Cerebellar nuclear complex (tissue), 1 donor: ENCODE data around the gene SOBP.

Source experiments
- DNase-seq, 2 experiments: peaks; one replicate each; lab custom pipeline; 2025; lab: John Stamatoyannopoulos, UW

Gene SOBP

DNA sequence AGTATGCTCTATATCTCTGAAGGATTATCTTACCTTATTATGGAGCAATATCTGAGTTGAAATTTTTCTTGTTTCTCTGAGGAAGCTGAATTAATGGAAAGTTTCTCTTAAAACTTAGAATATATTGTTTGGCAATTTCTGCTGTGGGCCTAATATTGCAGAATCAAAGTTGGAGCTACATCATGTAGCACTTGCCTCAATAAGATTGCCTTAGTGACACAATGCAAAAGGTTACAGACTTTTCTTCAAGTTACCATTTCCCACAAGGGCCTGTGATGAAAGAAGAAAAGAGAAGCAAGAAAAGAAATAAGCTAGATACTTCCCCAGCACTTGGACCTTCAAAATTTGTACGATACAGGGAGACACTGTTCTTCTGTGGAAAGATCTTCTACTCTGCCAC lies 151.2 kb downstream of the SOBP start:
- no peak for DNase-seq

DNA sequence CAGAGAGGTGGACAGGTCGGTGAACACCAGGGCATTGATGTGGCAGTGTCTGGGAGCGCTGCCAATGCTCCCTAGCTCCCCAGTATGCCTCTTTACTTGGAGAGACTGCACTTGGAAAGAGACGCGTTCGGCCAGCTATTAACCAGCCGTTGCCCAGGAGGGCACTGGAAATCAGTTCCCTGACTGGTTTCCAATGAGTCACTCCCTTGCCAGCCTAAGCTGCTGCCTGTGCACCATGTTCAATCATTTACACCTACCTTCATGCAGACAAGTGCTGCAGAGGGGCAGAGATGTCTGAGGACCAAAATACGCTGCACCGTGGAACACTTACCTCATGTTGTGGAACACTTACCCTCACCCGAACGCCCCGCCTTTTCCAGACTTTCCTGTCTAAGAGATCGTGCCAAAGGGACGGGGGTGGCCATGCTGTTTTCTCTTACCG lies 151.6 kb downstream of the SOBP start:
- peak in 1 of 2 experiments; percentile 32 for DNase-seq

DNA sequence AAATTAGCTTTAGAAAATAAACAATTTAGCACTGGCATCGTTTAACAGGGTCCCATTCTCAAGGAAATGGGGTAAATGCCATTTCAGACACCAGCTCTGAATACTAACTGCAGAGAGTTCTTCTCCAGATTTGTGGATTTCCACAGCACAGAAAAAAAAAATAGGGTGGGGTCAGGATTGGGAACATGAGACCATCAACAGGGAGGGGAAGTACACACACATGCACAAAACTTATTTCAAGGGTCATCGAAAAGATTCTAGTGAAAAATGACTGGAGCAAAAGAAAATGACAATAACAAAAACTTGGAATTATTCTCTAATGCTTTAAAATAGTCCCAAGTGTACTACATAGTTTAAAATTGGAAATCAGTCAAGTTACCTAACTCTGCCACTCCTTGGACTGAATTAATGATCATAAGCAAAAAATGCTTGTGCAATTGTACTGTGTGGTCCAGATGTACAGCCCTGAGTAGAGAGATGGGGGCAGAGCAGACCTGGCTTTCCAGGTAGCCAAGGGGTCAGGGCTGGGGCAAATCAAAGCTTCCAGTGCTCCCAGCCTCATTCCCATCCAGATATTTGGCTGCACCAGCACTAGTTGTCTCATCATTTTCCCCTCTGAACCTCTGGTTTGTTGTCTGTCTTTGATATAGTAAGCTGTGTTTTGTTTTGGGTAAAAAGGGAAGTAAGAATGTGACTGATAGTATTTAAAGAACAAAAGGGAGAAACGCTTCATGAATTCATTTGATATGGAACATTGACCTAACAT lies 152.4 kb downstream of the SOBP start:
- no peak for DNase-seq

DNA sequence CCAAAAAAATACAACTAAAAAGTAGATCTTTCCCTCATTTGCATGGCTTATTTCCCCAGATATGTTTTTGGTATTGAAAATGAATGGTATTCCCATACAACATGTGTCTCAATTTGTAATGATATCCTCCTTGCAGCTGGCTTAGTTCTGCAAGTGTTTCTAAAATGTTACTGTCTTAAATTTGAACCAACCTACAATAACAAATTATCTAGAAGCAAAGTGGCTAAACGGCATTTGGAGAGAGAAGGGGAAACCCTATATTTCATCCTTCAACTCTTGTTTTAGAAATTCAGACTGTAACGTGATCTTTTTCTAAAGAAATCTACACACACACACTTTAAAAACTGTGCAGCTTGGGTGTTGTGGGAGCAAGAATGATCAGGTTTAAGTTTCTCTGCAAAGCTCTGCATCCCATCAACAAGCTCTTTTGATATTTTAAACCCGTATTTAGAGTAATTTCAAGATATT lies 153.0 kb downstream of the SOBP start:
- DNase-seq, result no peak

DNA sequence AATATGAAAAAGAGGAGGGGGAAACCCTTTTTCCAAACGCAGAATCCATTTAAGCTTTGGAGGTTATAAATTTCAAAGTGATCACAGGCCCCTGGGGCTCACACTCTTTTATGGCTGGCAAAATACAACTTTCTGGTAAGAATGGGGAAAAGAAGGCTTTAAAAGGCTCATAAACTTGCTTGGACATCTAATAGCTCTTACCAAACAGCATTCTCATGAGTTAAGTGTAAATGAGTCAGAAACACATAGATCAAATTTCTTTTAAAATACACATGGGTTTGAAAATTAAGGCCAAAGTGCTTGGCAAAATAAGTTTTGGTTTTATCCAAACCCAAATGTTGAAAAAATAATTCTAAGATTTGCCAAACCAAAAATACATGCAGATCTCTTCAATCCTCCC lies 154.6 kb downstream of the SOBP start:
- DNase-seq, result no peak

DNA sequence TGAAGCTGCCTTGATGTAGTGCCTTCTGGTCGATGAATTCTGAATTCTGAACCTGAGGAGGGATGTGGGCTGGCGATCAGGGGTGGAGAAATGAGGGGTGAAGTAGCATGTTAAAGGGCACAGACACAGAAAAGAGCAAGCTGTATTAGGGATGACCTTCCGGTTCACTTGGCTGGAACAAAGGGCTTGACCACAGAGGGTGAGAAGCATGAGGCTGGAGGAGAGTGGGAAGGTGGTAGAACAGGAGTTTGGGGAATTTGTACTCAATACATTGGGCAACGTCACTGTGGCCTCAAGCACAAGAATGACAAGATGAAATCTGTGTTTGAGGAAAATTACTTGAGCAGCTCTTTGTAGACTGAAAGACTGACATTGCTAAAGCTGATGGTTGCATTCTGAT lies 155.8 kb downstream of the SOBP start:
- no peak for DNase-seq

DNA sequence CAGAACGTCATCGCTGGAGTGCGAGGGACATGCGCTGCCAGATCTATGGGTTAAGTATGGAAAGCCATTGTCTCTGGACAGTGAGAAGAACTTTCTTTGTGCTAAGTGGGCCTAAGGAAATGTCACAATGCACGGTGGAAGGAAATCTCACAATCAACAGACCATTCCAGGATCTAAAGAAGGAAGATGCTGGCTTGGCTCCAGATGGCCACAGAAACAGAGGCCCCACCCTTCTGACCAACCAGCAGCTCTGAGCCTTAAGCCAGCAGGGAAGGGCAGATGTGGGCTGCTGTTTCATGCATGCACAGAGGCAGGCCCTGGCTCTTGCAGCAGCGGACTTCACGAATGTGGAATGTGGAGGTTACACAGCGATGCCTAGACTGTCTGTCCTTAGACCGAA lies 156.3 kb downstream of the SOBP start:
- no peak for DNase-seq

DNA sequence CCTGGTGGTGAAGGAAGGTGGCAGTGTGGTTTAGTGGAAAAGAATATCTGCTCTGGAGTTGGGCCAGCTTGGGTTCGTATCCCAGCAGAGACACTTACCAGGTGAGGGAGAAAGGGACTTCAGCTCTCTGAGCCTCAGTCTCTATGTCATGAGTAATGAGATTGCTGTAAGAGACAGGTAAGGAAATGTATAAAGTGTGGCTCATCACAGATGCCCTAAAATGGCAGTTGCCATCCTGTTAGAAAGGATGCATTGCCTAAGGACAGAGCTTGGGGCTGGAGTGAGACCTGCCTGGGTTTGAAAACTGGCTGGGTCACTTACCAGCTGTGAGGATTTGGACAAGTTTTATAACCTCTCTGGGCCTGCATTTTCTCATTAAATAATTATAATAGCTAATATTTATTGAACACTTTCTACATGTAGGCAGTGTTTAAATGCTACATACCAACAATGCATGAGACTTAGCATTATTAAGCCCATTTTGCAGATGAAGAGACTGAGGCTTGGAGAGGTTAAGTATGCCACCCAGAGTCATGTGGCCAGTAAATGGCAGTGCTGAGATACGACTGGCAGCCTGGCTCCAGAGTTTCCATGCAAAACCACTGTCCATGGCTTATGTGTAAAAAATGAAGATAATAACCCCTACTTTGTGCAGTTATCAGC lies 157.0 kb downstream of the SOBP start:
- no peak for DNase-seq

DNA sequence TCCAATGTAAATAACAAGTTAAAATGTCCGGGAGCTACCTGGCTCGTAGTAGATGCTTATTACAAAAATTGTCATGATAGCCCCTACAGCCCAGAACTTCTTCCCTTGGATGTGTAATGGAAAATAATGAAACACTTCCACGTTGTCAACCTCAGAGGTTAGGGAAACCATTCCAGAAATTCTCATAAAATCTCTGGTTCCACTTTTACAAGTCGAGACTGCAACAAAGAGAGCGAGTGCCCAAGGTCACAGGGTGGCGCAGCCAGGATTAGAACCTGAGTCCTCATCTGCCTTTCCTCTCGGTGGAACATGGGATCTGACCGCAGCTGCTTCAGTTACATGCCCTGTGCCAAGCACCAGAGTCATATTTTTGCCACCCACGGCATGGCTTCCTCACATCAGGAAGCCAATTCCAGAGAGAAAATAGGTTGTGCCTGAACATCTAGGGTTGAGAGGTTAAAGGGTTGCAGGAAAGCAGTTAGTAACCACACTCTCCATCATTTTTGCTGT lies 157.6 kb downstream of the SOBP start:
- no peak for DNase-seq

DNA sequence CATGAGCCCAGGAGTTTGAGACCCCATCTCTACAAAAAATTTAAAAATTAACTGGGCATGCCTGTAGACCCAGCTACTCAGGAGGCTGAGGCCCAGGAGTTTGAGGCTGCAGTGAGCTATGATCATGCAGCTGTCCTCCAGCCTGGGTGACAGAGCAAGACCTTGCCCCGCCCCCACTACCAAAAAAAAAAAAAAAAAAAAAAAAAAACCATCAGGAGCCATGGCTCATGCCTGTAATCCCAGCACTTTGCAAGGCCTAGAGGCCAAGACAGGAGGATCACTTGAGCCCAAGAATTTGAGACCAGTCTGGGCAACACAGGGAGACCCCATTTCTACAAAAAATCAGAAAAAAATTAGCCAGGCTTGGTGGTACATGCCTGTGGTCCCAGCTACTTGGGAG lies 159.1 kb downstream of the SOBP start:
- no peak for DNase-seq

DNA sequence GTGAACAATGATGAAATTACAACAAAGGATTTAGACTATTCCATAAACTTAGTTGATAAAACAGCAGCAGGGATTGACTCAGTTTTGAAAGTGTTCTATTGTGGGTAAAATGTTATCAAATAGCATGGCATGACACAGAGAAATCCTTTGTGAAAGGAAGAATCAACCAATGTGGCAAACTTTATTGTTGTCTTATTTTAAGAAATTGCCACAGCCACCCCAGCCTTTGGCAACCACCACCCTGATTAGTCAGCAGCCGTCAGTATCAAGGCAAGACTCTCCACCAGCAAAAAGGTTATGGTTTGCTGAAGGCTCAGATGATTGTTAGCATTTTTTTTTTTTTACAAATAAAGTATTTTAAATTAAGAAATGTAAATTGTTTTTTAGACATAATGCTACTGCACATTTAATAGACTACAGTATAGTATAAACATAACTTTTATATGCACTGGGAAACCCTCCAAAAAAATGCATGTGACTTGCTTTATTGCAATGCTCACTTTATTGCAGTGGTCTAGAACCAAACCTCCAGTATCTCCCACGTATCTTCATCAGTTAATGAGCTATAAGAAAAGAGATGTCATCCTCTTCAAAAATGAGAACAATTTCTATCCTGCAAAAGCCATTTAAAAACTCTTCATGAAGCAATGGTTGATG lies 162.7 kb downstream of the SOBP start:
- no peak for DNase-seq

DNA sequence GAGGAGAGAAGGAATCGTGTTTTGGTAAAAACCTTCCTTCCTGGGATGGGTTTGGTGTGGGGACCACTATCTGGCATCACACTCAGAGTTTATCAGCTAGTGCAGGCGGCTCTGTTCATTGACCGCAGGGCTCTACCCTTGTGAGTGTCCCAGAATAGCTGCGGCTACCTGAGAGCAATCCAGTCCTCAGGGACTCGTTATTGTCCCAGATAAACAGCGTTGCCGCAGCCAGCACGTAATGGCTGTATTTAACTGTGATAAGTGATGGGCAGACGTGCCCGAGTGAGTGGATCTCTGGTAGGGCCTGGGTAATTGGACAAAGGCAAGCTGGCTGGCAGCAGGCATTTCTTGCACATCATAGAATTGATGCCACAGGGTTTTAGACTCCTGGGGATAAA lies 163.3 kb downstream of the SOBP start:
- no peak for DNase-seq

DNA sequence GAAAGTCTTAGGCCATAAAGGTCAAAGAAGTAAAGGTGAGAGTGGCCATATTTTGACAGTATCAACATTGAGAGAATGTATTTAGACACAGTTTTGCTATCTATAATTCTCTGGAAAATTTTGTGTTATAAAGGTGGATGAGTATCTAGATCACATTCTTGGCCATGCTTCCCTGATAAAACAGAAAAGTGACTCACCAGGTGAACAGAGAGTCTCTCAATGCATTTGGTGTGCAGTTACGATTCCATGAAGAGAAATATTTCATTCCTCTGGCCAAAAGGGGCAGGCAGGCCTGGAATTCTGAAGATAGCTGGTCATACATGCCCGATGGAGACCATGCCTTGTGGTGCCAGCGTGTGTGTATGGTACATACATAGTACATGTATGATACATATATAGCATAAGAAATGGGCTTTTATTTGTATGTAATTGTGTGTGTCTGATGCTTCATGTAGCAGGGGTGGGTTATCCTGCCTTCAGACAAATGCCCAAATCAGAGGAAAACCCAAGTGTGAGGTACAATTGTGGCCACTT lies 164.0 kb downstream of the SOBP start:
- DNase-seq, result no peak

DNA sequence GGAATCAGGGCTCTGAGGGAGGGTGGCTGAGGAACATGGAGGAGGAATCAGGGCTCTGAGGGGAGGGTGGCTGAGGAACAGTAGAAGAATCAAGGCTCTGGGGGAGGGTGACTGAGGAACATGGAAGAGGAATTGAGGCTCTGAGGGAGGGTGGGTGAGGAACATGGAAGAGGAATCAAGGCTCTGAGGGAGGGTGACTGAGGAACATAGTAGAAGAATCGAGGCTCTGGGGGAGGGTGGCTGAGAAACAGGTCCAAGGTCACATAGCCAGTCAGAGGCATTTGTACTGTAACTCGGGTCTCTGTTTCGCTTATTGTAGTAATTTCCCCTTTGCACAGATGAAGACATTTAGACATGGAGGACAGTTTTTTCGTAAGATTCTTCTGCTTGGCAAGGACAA lies 164.8 kb downstream of the SOBP start:
- no peak for DNase-seq

DNA sequence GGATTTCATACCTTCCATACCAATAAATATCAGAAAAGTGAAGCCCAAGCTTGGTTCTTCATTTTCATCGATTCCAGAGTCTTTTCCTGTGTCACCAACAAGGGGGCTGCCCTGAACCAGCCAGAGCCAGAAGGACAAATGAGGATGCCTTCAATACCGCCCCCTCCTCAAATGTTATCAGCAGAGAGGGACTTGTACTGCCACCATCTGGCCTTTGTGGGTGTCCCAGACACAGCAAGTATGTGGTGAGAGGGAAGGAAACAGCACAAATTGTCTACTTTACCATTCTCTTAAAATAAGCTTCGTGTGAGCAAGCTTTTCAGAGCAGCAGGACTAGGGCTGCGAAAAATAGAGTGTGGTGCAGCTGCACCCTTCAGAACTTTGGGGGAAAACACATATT lies 165.3 kb downstream of the SOBP start:
- DNase-seq, result no peak

DNA sequence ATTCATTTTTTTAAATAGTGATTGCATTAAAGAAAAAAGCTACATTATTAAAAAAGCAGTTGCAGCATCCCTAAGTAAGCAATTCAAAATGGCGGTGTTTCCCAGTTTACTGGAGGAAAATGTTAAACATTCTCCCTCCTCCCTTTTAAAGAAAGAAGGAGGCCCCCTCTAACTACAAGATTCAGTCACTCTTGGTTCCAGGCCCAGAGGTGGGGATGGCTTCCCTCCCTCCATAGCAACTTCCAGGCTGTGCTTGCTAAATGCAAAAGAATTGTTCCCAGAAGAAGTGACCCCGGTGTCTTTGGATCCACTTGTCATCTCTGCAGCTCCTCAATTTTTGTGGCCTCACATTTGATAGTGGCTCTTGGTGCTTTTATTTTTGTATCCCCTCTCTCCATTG lies 165.9 kb downstream of the SOBP start:
- no peak for DNase-seq

DNA sequence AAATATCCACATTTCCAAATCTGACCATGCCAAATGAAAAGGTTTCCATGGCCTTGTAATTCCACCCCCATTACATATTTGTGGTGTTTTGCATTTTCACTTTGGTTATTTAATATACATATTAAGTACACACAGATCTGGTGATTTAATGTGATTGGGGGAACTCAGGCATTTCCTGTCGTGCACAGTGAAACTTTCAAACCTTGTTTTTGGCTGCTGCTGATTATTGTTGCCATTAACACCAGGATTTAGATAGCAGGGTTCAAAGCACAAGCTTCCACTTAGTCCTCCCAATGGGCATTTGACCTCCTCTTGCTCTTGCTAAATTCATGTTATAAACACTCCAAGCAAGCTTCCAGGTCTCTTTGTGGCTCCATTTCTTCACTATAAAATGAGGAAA lies 166.5 kb downstream of the SOBP start:
- DNase-seq, result no peak

DNA sequence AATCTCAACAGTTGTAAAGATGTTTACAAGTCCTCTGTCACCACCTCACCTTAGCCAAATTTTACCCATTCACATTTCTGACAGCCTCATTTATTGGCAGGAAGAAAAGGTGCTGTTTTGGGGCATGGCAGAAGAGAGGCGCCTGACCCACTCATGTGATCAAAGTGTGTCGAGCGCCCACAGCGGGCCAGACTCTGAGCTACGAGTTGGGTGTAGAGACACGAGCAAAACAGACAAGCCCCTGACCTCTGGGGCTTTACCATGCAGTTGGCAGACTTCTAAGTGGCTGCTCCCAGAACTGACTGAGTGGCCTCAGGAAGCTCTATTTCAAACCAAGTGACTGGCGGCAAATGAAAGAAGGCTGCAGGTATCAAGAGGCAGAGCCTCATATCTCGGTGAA lies 167.0 kb downstream of the SOBP start:
- DNase-seq, result no peak

DNA sequence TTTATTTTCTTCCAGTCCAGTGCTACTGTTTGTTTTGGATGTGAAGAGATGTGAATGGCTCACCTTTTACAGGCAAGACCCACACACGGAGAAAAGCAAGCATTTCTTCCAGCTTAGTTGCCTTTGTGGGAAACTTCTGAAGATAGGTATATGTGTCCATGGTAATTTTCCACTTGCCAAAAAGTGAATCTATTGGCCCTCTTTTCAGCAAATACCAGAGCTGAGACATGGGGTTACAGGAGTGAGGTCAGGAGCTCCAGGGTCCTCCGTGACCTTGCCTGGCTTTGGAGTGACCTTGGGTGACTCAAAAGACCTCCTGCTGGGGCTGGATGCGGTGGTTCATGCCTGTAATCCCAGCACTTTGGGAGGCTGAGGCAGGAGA lies 167.4 kb downstream of the SOBP start:
- DNase-seq, result no peak

DNA sequence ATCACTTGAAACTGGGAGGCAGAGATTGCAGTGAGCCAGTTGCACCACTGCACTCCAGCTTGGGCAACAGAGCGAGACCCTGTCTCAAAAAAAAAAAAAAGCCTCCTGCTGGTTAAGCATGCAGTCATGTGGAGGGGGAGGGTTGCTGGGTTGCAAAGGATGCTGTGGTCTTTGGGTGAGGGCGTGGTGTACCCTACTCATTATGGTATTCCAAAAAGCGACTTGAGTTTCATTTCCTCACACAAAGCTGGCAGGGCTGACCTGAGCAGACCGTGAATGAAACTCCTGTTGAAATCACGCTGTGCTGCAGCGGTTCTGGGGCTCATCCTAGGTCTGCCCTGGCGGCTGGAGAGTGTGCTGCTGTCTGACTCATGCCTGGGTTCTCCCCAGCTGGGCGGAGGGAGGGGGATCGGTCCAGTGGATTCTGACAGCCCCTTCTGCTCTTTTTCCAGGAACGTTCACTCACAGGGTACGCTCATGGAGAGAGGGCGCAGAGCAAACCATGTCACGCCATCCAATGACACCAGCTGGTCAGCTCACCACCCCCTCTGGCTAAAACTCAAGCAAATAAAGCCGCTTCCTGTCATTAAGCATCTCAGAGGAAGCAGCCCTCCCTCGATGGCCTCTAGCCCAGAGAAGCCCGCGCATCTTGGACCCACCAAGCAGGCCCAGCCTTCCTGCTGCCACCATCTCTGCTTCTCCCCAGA lies 168.0 kb downstream of the SOBP start:
- DNase-seq, result no peak

DNA sequence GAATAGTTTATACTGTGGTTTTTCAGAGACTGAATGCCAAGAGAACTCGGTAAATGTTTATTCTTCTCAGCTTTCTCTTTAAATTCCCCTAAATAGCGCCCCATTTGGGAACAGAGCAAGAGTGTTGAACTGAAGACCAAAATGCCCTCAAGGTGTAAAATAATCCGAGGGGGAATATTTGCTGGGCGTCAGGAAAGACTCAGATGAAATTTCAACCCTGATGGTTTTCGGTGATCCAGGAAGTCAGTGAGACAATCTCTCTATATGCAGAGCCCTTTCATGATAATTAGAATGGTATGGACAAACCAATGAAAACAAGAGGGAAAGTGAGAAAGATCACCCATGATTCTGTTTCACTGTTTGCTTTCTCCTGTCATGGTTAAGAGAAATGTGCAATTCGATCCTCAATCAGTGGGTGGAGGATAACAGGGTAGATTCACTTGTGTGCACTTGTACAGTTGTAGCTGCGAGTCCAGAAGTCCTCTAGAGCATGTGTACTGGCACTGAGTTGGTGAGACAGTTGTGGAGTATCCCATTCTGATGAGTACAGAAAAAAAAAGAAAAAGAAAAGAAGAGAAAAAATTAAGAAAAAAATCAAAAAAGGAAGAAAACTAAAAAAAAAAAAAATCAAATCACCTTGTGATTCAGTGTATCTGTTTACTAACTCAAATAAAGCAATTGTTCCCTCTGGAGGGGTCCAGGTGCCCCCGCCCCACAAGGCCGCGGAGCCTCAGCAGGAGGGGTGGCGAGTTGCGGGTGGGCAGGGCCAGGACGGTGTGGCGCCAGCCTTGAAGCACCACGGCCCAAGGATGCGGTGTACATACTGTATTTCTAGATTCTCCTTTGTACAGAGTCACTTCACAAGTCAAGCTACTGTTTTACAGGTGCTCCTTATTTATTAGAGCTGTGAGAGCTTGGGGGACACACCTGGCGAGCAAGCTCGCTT lies 169.3 kb downstream of the SOBP start:
- DNase-seq, result no peak
